DOHH2 (cell line): ENCODE data around the gene YTHDC1.

Source experiments
- H3F3A ChIP-seq: fragments of 200-600 bp; sonication (generic), shearing (Covaris generic); 2 replicates; pipeline ENCODE4 v1.6.0; 2016; ENCODE audit warnings: antibody characterized with exemption, mild to moderate bottlenecking; ENCODE audit not compliant: control insufficient read depth, insufficient read depth
- H3K27ac ChIP-seq: fragments of 200-600 bp; sonication (generic); 2 replicates; pipeline ENCODE4 v1.5.1; 2014; ENCODE audit warnings: low read depth, mild to moderate bottlenecking, low read length, moderate library complexity
- H3K27me3 ChIP-seq: fragments of 200-600 bp; sonication (generic); 2 replicates; pipeline ENCODE4 v1.6.1; 2014; ENCODE audit warnings: mild to moderate bottlenecking, low read length, mixed read lengths; ENCODE audit not compliant: control insufficient read depth
- H3K36me3 ChIP-seq: fragments of 200-600 bp; sonication (generic); 2 replicates; pipeline ENCODE4 v1.6.1; 2014; ENCODE audit warnings: mild to moderate bottlenecking, low read length, moderate library complexity, mixed read lengths; ENCODE audit not compliant: control insufficient read depth
- H3K4me1 ChIP-seq: fragments of 200-600 bp; sonication (generic); 2 replicates; pipeline ENCODE4 v1.6.1; 2014; ENCODE audit warnings: mild to moderate bottlenecking, low read length, mixed read lengths; ENCODE audit not compliant: control insufficient read depth
- H3K4me2 ChIP-seq: fragments of 200-600 bp; sonication (generic); 2 replicates; pipeline ENCODE4 v1.6.0; 2014; ENCODE audit warnings: mild to moderate bottlenecking, low read length, moderate library complexity
- H3K4me3 ChIP-seq: fragments of 200-600 bp; sonication (generic); 2 replicates; pipeline ENCODE4 v1.5.1; 2014; ENCODE audit warnings: mild to moderate bottlenecking, low read length, mixed read lengths
- H3K79me2 ChIP-seq: fragments of 200-600 bp; sonication (generic); 2 replicates; pipeline ENCODE4 v1.6.1; 2014; ENCODE audit warnings: mild to moderate bottlenecking, low read length, mixed read lengths; ENCODE audit not compliant: control insufficient read depth
- H3K9me2 ChIP-seq: fragments of 200-600 bp; sonication (generic); replicated peaks from 2 replicates; pipeline ENCODE4 v1.6.1; 2014; ENCODE audit warnings: mild to moderate bottlenecking, low read length, mixed read lengths; ENCODE audit not compliant: control insufficient read depth
- H3K9me3 ChIP-seq: fragments of 200-600 bp; sonication (generic); 2 replicates; pipeline ENCODE4 v1.6.1; 2014; ENCODE audit warnings: antibody characterized with exemption, low read length, mixed read lengths; ENCODE audit not compliant: control insufficient read depth, insufficient read depth
- H4K20me1 ChIP-seq: fragments of 200-600 bp; sonication (generic); 2 replicates; pipeline ENCODE4 v1.6.0; 2014; ENCODE audit warnings: low read depth, mild to moderate bottlenecking, antibody characterized with exemption, low read length, moderate library complexity; ENCODE audit not compliant: control insufficient read depth, insufficient read depth
- EZH2phosphoT487 ChIP-seq: fragments of 200-600 bp; sonication (generic); IDR thresholded peaks from 2 replicates; pipeline ENCODE4 v1.6.1; 2017; ENCODE audit warnings: borderline replicate concordance, mild to moderate bottlenecking, antibody characterized with exemption, low read length, moderate library complexity, mixed read lengths
- TF ChIP-seq, protein P1 (sequence below): fragments of 200-600 bp; sonication (generic); IDR thresholded peaks from one replicate; pipeline ENCODE4 v1.5.1; 2014; ENCODE audit warnings: antibody characterized with exemption, mild to moderate bottlenecking, low read depth, low read length; ENCODE audit not compliant: poor library complexity, severe bottlenecking

The YTHDC1 gene

DNA sequence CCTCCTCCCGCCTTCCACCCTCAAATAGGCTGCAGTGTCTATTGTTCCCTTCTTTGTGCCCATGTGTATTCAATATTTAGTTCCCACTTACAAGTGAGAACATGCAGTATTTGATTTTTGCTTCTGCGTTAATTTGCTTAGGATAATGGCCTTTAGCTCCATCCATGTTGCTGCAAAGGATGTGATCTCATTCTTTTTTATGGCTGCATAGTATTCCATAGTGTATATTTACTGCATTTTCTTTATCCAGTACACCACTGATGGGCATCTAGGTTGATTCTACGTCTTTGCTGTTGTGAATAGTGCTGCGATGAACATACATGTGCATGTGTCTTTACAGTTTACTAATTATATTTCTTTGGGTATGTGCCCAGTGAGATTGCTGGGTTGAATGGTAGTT lies 52.8 kb downstream of the YTHDC1 start:
- Histone ChIP-seq H3F3A (no peaks in the 10 kb centered on the region), H3K9me3 (no peaks in the 10 kb centered on the region), H3K79me2 (no peaks in the 10 kb centered on the region), H3K4me3 (no peak overlapping the region), H3K4me2 (no peak overlapping the region), H3K4me1 (no peaks in the 10 kb centered on the region), H3K27ac (no peak overlapping the region), H3K9me2 (no peaks in the 10 kb centered on the region), H3K36me3 (no peaks in the 10 kb centered on the region), H3K27me3 (no peaks in the 10 kb centered on the region), H4K20me1 (no peaks in the 10 kb centered on the region)
- TF ChIP-seq, protein P1, sequence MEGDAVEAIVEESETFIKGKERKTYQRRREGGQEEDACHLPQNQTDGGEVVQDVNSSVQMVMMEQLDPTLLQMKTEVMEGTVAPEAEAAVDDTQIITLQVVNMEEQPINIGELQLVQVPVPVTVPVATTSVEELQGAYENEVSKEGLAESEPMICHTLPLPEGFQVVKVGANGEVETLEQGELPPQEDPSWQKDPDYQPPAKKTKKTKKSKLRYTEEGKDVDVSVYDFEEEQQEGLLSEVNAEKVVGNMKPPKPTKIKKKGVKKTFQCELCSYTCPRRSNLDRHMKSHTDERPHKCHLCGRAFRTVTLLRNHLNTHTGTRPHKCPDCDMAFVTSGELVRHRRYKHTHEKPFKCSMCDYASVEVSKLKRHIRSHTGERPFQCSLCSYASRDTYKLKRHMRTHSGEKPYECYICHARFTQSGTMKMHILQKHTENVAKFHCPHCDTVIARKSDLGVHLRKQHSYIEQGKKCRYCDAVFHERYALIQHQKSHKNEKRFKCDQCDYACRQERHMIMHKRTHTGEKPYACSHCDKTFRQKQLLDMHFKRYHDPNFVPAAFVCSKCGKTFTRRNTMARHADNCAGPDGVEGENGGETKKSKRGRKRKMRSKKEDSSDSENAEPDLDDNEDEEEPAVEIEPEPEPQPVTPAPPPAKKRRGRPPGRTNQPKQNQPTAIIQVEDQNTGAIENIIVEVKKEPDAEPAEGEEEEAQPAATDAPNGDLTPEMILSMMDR, result no peak
- no peak for TF ChIP-seq EZH2phosphoT487

DNA sequence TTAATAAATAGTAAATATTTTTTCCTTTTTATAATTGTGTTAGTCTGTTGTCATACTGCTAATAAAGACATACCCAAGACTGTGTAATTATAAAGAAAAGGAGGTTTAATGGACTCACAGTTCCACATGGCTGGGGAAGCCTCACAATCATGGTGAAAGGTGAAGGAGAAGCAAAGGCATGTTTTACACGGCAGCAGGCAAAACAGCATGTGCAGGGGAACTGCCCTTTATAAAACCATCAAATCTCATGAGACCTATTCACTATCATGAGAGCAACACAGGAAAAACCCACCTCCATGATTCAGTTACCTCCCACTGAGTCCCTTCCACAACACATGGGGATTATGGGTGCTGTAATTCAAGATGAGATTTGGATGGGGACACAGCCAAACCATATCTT lies 58.6 kb downstream of the YTHDC1 start:
- Histone ChIP-seq H3K9me3 (no peaks in the 10 kb centered on the region), H3K4me3 (no peak overlapping the region), H3K27ac (no peak overlapping the region), H3K9me2 (no peaks in the 10 kb centered on the region), H3F3A (no peaks in the 10 kb centered on the region), H4K20me1 (no peaks in the 10 kb centered on the region), H3K79me2 (no peaks in the 10 kb centered on the region), H3K4me1 (no peaks in the 10 kb centered on the region), H3K36me3 (no peaks in the 10 kb centered on the region), H3K4me2 (no peak overlapping the region), H3K27me3 (peaks cover 3% of the 10 kb centered on the region; the same call in 1 of the 2 replicates)
- TF ChIP-seq EZH2phosphoT487, result no peak
- TF ChIP-seq, protein P1, result no peak

DNA sequence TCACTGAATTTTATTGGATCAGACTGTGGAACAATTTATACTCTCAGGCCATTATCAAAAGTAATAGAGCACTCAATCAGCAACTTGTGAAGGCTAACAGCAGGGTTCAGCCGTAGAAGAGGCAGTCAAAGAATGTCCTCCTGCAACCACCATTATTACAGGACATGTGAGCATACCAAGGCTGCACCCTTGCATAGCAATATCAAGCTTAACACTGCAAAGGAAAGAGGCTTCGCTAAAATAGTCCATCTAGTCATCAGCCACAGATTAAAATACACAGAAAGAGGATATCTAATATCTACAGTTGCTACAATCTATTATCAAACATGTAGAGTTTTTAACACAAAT lies 61.5 kb downstream of the YTHDC1 start:
- H3K36me3 ChIP-seq, result no peaks in the 10 kb centered on the region
- H4K20me1 ChIP-seq, result no peaks in the 10 kb centered on the region
- no peaks in the 10 kb centered on the region for H3K9me3 ChIP-seq
- no peak overlapping the region for H3K27ac ChIP-seq
- H3K4me3 ChIP-seq, result no peak overlapping the region
- H3F3A ChIP-seq, result no peaks in the 10 kb centered on the region
- no peaks in the 10 kb centered on the region for H3K79me2 ChIP-seq
- H3K9me2 ChIP-seq, result no peaks in the 10 kb centered on the region
- no peak overlapping the region for H3K4me2 ChIP-seq
- peaks cover 3% of the 10 kb centered on the region; the same call in 1 of the 2 replicates for H3K27me3 ChIP-seq
- H3K4me1 ChIP-seq, result no peaks in the 10 kb centered on the region
- TF ChIP-seq, protein P1, result no peak
- no peak for TF ChIP-seq EZH2phosphoT487
